Spleen (tissue), 11 donors: ENCODE measurements around the gene GNPTG. TPM values are rescaled to one million over a fixed set of nuclear protein-coding genes. Genes with fewer than 3 reads are reported as not detected.

ENCODE experiments used
- DNase-seq: peaks from one replicate; pipeline ENCODE4 v3.0.0-alpha.2; 2020
- H3K27ac ChIP-seq, 8 donors: fragments of 200-600 bp; sonication (generic) in 7 of 8; 1 replicate in 4 of 8; 2 replicates in 4 of 8; pipeline versions ENCODE4 v1.5.0 to v1.8.0; 2016 to 2021; ENCODE audit warnings: inconsistent platforms in 4 of 8, mild to moderate bottlenecking in 4 of 8, moderate library complexity in 1 of 8
- H3K27me3 ChIP-seq, 7 donors: fragments of 200-600 bp; sonication (generic) in 6 of 7; replicated peaks in 1 of 7; 1 replicate in 4 of 7; 2 replicates in 3 of 7; pipeline versions ENCODE4 v1.5.0 to v1.8.0; 2016 to 2021; ENCODE audit warnings: inconsistent platforms in 3 of 7, mild to moderate bottlenecking in 1 of 7
- H3K36me3 ChIP-seq, 6 donors: fragments of 200-600 bp; sonication (generic) in 5 of 6; 1 replicate in 4 of 6; 2 replicates in 2 of 6; pipeline versions ENCODE4 v1.5.0 to v1.8.0; 2016 to 2021; ENCODE audit warnings: inconsistent platforms in 2 of 6
- H3K4me1 ChIP-seq, 6 donors: fragments of 200-600 bp; sonication (generic) in 5 of 6; 1 replicate in 3 of 6; 2 replicates in 3 of 6; pipeline versions ENCODE4 v1.5.0 to v1.8.0; 2016 to 2021; ENCODE audit warnings: inconsistent platforms in 3 of 6
- H3K4me3 ChIP-seq, 8 donors: fragments of 200-600 bp; sonication (generic) in 7 of 8; 1 replicate in 4 of 8; 2 replicates in 4 of 8; pipeline versions ENCODE4 v1.5.0 to v1.8.0; 2016 to 2021; ENCODE audit warnings: inconsistent platforms in 4 of 8, mild to moderate bottlenecking in 4 of 8, moderate library complexity in 2 of 8
- H3K9me3 ChIP-seq, 8 donors: fragments of 200-600 bp; sonication (generic) in 7 of 8; 1 replicate in 4 of 8; 2 replicates in 4 of 8; pipeline versions ENCODE4 v1.5.0 to v1.8.0; 2016 to 2021; ENCODE audit warnings: inconsistent platforms in 4 of 8
- POLR2A ChIP-seq, 3 donors: fragments of 450-650 bp; IDR thresholded peaks; one replicate each; pipeline ENCODE4 v1.5.1; 2017; ENCODE audit warnings: antibody characterized with exemption in 3 of 3, mild to moderate bottlenecking in 1 of 3
- POLR2AphosphoS5 ChIP-seq, 3 donors: sonication (generic); formaldehyde crosslinking; IDR thresholded peaks; one replicate each; pipeline ENCODE4 v1.5.1; 2017; ENCODE audit warnings: antibody characterized with exemption in 3 of 3
- WGBS, 5 donors: extraction: QIAGEN DNeasy Blood & Tissue Kit in 3 of 5; methylation state at CpG; one replicate each; pipeline versions ENCODE4 v1.1.5 to v1.1.7; 2013 to 2018; 5-methylcytosine and 5-hydroxymethylcytosine counted together
- intact Hi-C: fragments of 100-400 bp; cut with DNase I; formaldehyde crosslinking; loops from one replicate; pipeline ENCODE4 v1.15.0; 2023; ENCODE audit warnings: low total_unique reads
- polyA plus RNA-seq, 3 donors: library from polyadenylated mRNA; stranded (reverse); fragments of 200-250 nt; gene quantifications; one replicate each; pipeline ENCODE4 v1.2.1, GENCODE V29; 2013
- total RNA-seq, 7 donors: library from RNA; depleted of rRNA in 3 of 7; stranded (reverse); fragments of >200 nt in 3 of 7; fragmentation: NEBNext Ultra II Directional in 4 of 7; extraction: Animal tissue kit (Norgen Biotek cat#: 25700) in 4 of 7; gene quantifications; one replicate each; pipeline versions ENCODE4 v1.1.0 to v1.2.1, GENCODE V29; 2016 to 2021
- TF ChIP-seq, protein P1 (sequence below), 11 experiments: fragments of 200-600 bp in 7 of 11; fragments of 450-650 bp in 4 of 11; sonication (generic) in 4 of 11; IDR thresholded peaks in 8 of 11; conservative IDR thresholded peaks in 3 of 11; 1 replicate in 7 of 11; 2 replicates in 4 of 11; pipeline versions ENCODE4 v1.4.0 to v1.8.0; 2016 to 2021; ENCODE audit warnings: antibody characterized with exemption in 11 of 11, inconsistent platforms in 4 of 11, mild to moderate bottlenecking in 1 of 11
- donor health status: healthy with polysubstance abuse.
- donor health status: DM: no; HTN: no; CAD: no; lungs with moderate emphysema.
- donor health status: DM: no; HTN: no; CAD: no.
- donor health status: Bipolar disorder and iron deficiency.
- donor health status: healthy.
- donor health status: DM: no; HTN: no; CAD: no.
- donor health status: DM: yes; HTN: yes; CAD: no.

GNPTG gene
- total and polyA plus RNA-seq, 10 donors = 55.6 to 80.6 (median 65.4) TPM

DNA sequence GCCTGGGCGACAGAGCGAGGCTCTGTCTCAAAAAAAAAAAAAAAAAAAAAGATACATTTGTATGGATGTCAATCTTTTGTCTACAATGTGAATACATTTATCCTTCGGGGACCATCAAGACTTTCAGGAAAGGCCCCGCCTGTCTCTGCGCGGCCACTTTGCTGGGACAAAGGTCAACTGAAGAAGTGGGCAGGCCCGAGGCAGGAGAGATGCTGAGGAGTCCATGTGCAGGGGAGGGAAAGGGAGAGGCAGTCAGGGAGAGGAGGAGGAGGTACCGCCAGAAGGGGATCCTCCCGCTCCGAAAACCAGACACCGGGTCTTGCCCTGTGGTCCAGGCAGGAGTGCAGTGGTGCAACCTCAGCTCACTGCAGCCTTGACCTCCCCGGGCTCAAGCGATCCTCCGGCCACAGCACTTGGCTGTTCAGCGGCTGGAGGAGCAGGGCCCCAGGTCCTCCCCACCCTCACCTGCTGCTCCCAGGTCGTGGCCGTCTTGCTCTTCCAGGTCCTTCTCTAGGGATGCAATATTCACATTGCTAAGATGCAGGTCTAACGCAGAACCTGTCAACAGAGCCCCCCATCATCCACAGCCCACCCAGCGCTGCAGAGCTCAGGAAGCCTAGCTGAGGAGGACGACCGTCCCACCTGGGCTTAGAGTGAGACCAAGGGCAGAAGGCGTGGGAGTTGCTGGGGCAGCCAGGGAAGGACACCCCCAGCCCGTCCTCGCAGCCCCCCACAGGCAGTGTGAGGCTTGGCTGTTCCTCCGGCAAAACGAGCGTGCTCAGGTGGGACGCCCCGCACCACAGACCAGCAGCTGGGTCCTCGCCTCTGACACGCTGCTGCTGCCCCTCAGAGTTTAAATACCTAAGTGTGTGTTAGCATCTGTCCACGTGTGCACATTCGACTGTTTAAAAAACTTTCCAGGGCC, 19.6 kb downstream of the GNPTG start:
- Histone ChIP-seq H3K27ac (no peak overlapping the region), H3K4me3 (no peak overlapping the region), H3K9me3 (no peaks in the 10 kb centered on the region), H3K4me1 (no peaks in the 10 kb centered on the region), H3K36me3 (peaks cover 0 to 85% (median 51%) of the 10 kb centered on the region in 6 donors), H3K27me3 (no peaks in the 10 kb centered on the region)
- intact Hi-C loops = no loop called here
- TF ChIP-seq, protein P1, sequence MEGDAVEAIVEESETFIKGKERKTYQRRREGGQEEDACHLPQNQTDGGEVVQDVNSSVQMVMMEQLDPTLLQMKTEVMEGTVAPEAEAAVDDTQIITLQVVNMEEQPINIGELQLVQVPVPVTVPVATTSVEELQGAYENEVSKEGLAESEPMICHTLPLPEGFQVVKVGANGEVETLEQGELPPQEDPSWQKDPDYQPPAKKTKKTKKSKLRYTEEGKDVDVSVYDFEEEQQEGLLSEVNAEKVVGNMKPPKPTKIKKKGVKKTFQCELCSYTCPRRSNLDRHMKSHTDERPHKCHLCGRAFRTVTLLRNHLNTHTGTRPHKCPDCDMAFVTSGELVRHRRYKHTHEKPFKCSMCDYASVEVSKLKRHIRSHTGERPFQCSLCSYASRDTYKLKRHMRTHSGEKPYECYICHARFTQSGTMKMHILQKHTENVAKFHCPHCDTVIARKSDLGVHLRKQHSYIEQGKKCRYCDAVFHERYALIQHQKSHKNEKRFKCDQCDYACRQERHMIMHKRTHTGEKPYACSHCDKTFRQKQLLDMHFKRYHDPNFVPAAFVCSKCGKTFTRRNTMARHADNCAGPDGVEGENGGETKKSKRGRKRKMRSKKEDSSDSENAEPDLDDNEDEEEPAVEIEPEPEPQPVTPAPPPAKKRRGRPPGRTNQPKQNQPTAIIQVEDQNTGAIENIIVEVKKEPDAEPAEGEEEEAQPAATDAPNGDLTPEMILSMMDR (IDR thresholded peaks at IDR 0.05 in 8 of 11, conservative IDR thresholded peaks at IDR 0.05 in 3 of 11) = no peak
- TF ChIP-seq POLR2AphosphoS5 (IDR thresholded peaks at IDR 0.05) (no peak), POLR2A (IDR thresholded peaks at IDR 0.05) (no peak)
- whole genome bisulfite sequencing, 5 donors = 88 to 96% (median 93%) methylated on average over 26 to 33 of the region's 33 CpGs
- DNase-seq = no peak

DNA sequence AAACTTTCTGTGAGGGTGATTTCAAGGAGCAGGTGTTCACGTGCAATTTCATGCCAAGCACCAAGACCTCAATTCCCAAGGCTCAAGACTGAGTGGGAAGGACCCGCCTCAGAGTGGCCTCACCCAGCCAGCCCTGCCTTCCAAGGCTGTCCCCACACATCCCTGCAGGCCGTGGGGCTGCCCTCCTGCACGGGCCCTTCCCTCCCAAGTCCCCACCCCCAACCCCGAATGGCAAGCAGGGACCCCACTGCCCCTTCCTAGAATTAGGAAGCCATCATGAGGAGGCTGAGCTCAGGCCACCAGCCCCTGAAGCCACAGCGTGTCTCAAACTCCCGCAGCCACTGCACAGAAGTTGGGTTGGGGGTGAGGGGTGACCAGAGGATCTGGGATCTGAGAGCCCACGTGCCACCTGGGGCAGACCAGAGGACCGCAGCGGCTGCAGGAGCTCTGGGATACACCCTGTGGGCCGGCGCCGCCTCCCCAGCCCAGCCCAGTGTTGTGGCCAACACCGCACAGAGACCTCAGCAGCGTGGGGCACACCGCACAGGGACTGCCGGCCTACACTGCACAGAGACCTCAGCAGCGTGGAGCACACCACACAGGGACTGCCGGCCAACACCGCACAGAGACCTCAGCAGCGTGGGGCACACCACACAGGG, 20.7 kb downstream of the GNPTG start:
- DNase-seq = no peak
- H3K36me3 ChIP-seq = peaks cover 0 to 85% (median 44%) of the 10 kb centered on the region in 6 donors
- TF ChIP-seq, protein P1 (IDR thresholded peaks at IDR 0.05 in 8 of 11, conservative IDR thresholded peaks at IDR 0.05 in 3 of 11) = no peak
- TF ChIP-seq POLR2AphosphoS5 (IDR thresholded peaks at IDR 0.05) = peak in 1 of 3 donors; percentile 15
- TF ChIP-seq POLR2A (IDR thresholded peaks at IDR 0.05) = no peak

DNA sequence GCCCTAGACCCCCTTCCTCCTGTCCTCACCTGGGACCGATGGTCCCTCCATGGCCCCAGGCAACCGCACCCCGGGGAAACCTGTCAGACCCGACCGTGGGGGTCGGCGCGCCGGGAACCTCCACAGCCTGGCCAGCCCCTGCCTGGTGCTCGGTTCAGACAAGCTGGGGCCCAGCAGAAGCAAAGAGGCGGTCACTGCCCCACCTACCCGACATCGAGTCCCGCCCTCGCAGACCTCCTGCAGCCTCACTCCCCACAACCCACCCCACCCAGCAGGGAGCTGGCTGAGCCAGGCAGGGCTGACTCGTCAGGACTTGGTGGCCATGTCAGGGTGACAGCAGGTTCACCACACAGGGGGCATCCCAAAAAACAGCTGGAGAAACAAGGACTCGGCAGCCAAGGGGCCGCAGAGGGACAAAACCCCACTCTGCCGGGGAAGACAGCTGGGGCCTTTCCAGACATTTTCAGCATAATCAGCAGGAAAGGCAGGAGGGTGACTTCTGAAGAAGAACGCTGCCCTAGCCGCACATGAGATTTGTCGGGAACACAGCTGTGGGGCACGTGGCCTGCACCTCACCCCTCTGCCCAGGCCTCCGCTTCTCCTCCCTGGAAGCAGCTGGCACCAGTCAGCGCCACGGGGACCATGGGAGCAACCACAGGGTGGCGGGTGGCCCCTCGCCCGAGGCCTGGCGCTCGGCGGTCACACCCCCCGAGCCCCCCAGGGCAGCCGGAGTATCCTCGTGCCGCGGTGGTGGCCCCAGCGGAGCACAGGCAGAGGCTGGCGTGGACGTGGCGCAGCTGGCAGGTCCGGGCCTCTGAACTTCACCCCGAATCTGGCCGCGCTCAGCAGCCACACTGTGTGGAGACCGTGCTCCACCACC, 22.9 kb downstream of the GNPTG start:
- H3K4me3 ChIP-seq = no peak overlapping the region
- no peaks in the 10 kb centered on the region for H3K27me3 ChIP-seq
- no peaks in the 10 kb centered on the region for H3K9me3 ChIP-seq
- intact Hi-C loops = no loop called here
- DNase-seq = no peak
- H3K27ac ChIP-seq = no peak overlapping the region
- WGBS, 5 donors = 92 to 96% (median 95%) methylated on average over 24 to 46 of the region's 46 CpGs
- peaks cover 8 to 26% (median 19%) of the 10 kb centered on the region in 6 donors for H3K4me1 ChIP-seq
- peaks cover 0 to 76% (median 29%) of the 10 kb centered on the region in 6 donors for H3K36me3 ChIP-seq
- TF ChIP-seq, protein P1 (IDR thresholded peaks at IDR 0.05 in 8 of 11, conservative IDR thresholded peaks at IDR 0.05 in 3 of 11) = no peak
- TF ChIP-seq POLR2AphosphoS5 (IDR thresholded peaks at IDR 0.05) = peak in 1 of 3 donors; percentile 8
- TF ChIP-seq POLR2A (IDR thresholded peaks at IDR 0.05) = no peak

More for the DNA sequence above, 20.7 kb downstream of the GNPTG start:
- Histone ChIP-seq H3K4me3 (no peak overlapping the region), H3K4me1 (peaks cover 0 to 4% (median under 1%) of the 10 kb centered on the region in 6 donors), H3K27me3 (no peaks in the 10 kb centered on the region), H3K9me3 (no peaks in the 10 kb centered on the region), H3K27ac (no peak overlapping the region)
- 75 to 96% (median 89%) methylated on average over 5 to 18 of the region's 21 CpGs for WGBS, 5 donors
- intact Hi-C loops = no loop called here
